Psoas muscle (tissue), 8 donors: ENCODE measurements around the gene ATP9B. TPM values are rescaled to one million over a fixed set of nuclear protein-coding genes. Genes with fewer than 3 reads are reported as not detected.
"Not testable (repeated sequence)": the region's sequence is repeated elsewhere in the genome, so short reads cannot be mapped to it uniquely, and the experiment has no call there.

ENCODE experiments used
- ATAC-seq, 4 donors: fragments of 200-7000 bp; cut with Tn5 transposase; one replicate each; pipeline ENCODE4 v1.9.1; 2020; ENCODE audit warnings: moderate library complexity in 3 of 4, mild to moderate bottlenecking in 2 of 4
- DNase-seq, 2 donors: peaks; one replicate each; pipeline ENCODE4 v3.0.0-alpha.2; 2020
- H3K27ac ChIP-seq: fragments of 200-600 bp; one replicate; pipeline ENCODE4 v1.8.0; 2022
- H3K27me3 ChIP-seq, 3 donors: fragments of 200-600 bp in 1 of 3; one replicate each; pipeline versions ENCODE4 v1.6.1 to v1.8.0; 2013 to 2022; ENCODE audit warnings: low read length in 2 of 3, mild to moderate bottlenecking in 2 of 3, moderate library complexity in 1 of 3; ENCODE audit not compliant: insufficient read depth in 3 of 3
- H3K36me3 ChIP-seq, 2 donors: fragments of 200-600 bp in 1 of 2; one replicate each; pipeline versions ENCODE4 v1.6.1 to v1.8.0; 2013 to 2022; ENCODE audit warnings: low read depth in 1 of 2, mild to moderate bottlenecking in 1 of 2, moderate library complexity in 1 of 2; ENCODE audit not compliant: insufficient read depth in 1 of 2
- H3K4me1 ChIP-seq: fragments of 200-600 bp; one replicate; pipeline ENCODE4 v1.8.0; 2022
- H3K4me3 ChIP-seq: fragments of 200-600 bp; one replicate; pipeline ENCODE4 v1.8.0; 2022; ENCODE audit warnings: mild to moderate bottlenecking
- H3K9me3 ChIP-seq: fragments of 200-600 bp; one replicate; pipeline ENCODE4 v1.8.0; 2022
- CTCF ChIP-seq: fragments of 200-600 bp; IDR thresholded peaks from one replicate; pipeline ENCODE4 v1.8.0; 2022; ENCODE audit warnings: antibody characterized with exemption
- WGBS, 3 donors: extraction: QIAGEN DNeasy Blood & Tissue Kit; methylation state at CpG; one replicate each; pipeline versions ENCODE4 v1.1.6 to v1.1.7; 2013; 5-methylcytosine and 5-hydroxymethylcytosine counted together
- intact Hi-C, 2 donors: fragments of 100-400 bp; cut with DNase I; formaldehyde crosslinking; loops; one replicate each; pipeline versions ENCODE4 v1.11.0 to v1.14.2; 2022
- polyA plus RNA-seq, 3 donors: library from polyadenylated mRNA; stranded (reverse); fragments of 200-250 nt; gene quantifications; one replicate each; pipeline ENCODE4 v1.2.3, GENCODE V29; 2013
- total RNA-seq, 4 donors: library from RNA; stranded (reverse); fragmentation: NEBNext Ultra II Directional in 2 of 4; extraction: Animal tissue kit (Norgen Biotek cat#: 25700) in 2 of 4; gene quantifications; one replicate each; pipeline versions ENCODE4 v1.2.1 to v1.2.4, GENCODE V29; 2021 to 2023
- donor health status: healthy with polysubstance abuse.
- donor health status: DM: no; HTN: no; CAD: no; lungs with moderate emphysema.
- donor health status: Bipolar disorder and iron deficiency.
- donor health status: healthy.
- donor health status: DM: yes; HTN: yes; CAD: no.
- donor health status: DM: no; HTN: no; CAD: no.
- donor health status: DM: no; HTN: no; CAD: no.
- donor health status: DM: yes; HTN: yes; CAD: no.

ATP9B gene
- total and polyA plus RNA-seq, 7 donors = 5.0 to 22.1 (median 9.8) TPM

- no peak for TF ChIP-seq CTCF
- WGBS, 3 donors = 93 to 98% (median 97%) methylated on average over 26 of the region's 26 CpGs
- H3K4me1 ChIP-seq = no peaks in the 10 kb centered on the region
- H3K27ac ChIP-seq = no peak overlapping the region
- no peaks in the 10 kb centered on the region for H3K9me3 ChIP-seq
- ATAC-seq (no peak), DNase-seq (no peak)
- H3K27me3 ChIP-seq = no peaks in the 10 kb centered on the region
- no peak overlapping the region for H3K4me3 ChIP-seq
- peaks cover 0 to 29% of the 10 kb centered on the region in 2 donors for H3K36me3 ChIP-seq
- intact Hi-C loops = no loop called here
These were observed 258.1 kb downstream of the ATP9B start for GRCh38 chr18:79327199-79327721.

GRCh38 chr18:79327915-79328314, 258.7 kb downstream of the ATP9B start:
- peaks cover 0 to 35% of the 10 kb centered on the region in 2 donors for H3K36me3 ChIP-seq
- WGBS, 3 donors = 91 to 95% (median 92%) methylated on average over 20 to 23 of the region's 23 CpGs

GRCh38 chr18:79328887-79329286, 259.7 kb downstream of the ATP9B start:
- Histone ChIP-seq H3K4me1 (no peaks in the 10 kb centered on the region), H3K4me3 (no peak overlapping the region), H3K27me3 (no peaks in the 10 kb centered on the region), H3K36me3 (peaks cover 0 to 40% of the 10 kb centered on the region in 2 donors), H3K27ac (no peak overlapping the region), H3K9me3 (no peaks in the 10 kb centered on the region)
- intact Hi-C loops = no loop called here
- DNase-seq (no peak), ATAC-seq (no peak)
- no peak for TF ChIP-seq CTCF
- 88 to 93% (median 91%) methylated on average over 12 of the region's 12 CpGs for WGBS, 3 donors

More at GRCh38 chr18:79327915-79328314, 258.7 kb downstream of the ATP9B start:
- intact Hi-C loops, DNase-seq, H3K27ac ChIP-seq, H3K27me3 ChIP-seq, H3K9me3 ChIP-seq, ATAC-seq, H3K4me1 ChIP-seq, H3K4me3 ChIP-seq: not testable (repeated sequence)

- TF ChIP-seq CTCF = no peak
- no peaks in the 10 kb centered on the region for H3K9me3 ChIP-seq
- peaks cover 0 to 40% of the 10 kb centered on the region in 2 donors for H3K36me3 ChIP-seq
- DNase-seq = no peak
- H3K4me3 ChIP-seq = no peak overlapping the region
- no peaks in the 10 kb centered on the region for H3K4me1 ChIP-seq
- no peak for ATAC-seq
- H3K27ac ChIP-seq = no peak overlapping the region
- 90 to 96% (median 94%) methylated on average over 9 of the region's 9 CpGs for WGBS, 3 donors
- no peaks in the 10 kb centered on the region for H3K27me3 ChIP-seq
- intact Hi-C loops = no loop called here
These were observed 260.6 kb downstream of the ATP9B start for GRCh38 chr18:79329786-79330185.

GRCh38 chr18:79332646-79333045, 263.5 kb downstream of the ATP9B start:
- ATAC-seq (no peak), DNase-seq (no peak)
- H3K4me1 ChIP-seq = no peaks in the 10 kb centered on the region
- WGBS, 3 donors = 76 to 85% (median 77%) methylated on average over 6 of the region's 6 CpGs
- intact Hi-C loops = no loop called here
- no peak overlapping the region for H3K4me3 ChIP-seq
- H3K27me3 ChIP-seq = no peaks in the 10 kb centered on the region
- no peak overlapping the region for H3K27ac ChIP-seq
- peaks cover 0 to 61% of the 10 kb centered on the region in 2 donors for H3K36me3 ChIP-seq
- TF ChIP-seq CTCF = no peak
- H3K9me3 ChIP-seq = no peaks in the 10 kb centered on the region
